CD8-positive, alpha-beta memory T cell (primary cell): Measurements from ENCODE around the gene CITED2. TPM values are rescaled to one million over a fixed set of nuclear protein-coding genes. Genes with fewer than 3 reads are reported as not detected.
A peak's percentile ranks its signal among the peaks of the same experiment; 100 is the strongest.

Experiments
- CTCF ChIA-PET: fragments of 350-600 bp; sonication (Branson Sonifier 250); formaldehyde crosslinking; loops from one replicate; lab custom pipeline; 2021; ENCODE audit warnings: antibody characterized with exemption; lab: Charles Lee
- POLR2A ChIA-PET: fragments of 350-600 bp; sonication (Branson Sonifier 250); formaldehyde crosslinking; loops from one replicate; lab custom pipeline; 2021; ENCODE audit warnings: antibody characterized with exemption; lab: Charles Lee
- DNase-seq, 5 donors: peaks; one replicate each; pipeline versions ENCODE4 v3.0.0 to v3.0.0-alpha.2; 2020 to 2022; ENCODE audit warnings: mixed read lengths in 1 of 5
- H3K27ac ChIP-seq: one replicate; pipeline ENCODE4 v1.7.0; 2013; ENCODE audit warnings: low read depth, mild to moderate bottlenecking, low read length, moderate library complexity
- H3K27me3 ChIP-seq: 2 replicates; pipeline ENCODE4 v1.7.0; 2013; ENCODE audit warnings: low read length, mild to moderate bottlenecking; ENCODE audit not compliant: insufficient read depth, poor library complexity, severe bottlenecking
- H3K36me3 ChIP-seq: 2 replicates; pipeline ENCODE4 v1.7.0; 2013; ENCODE audit warnings: mild to moderate bottlenecking, low read length, moderate library complexity; ENCODE audit not compliant: insufficient read depth
- H3K4me1 ChIP-seq: 2 replicates; pipeline ENCODE4 v1.7.0; 2013; ENCODE audit warnings: mild to moderate bottlenecking, low read length, moderate library complexity; ENCODE audit not compliant: insufficient read depth
- H3K4me3 ChIP-seq: 2 replicates; pipeline ENCODE4 v1.7.0; 2013; ENCODE audit warnings: mild to moderate bottlenecking, low read length
- H3K9me3 ChIP-seq: 2 replicates; pipeline ENCODE4 v1.7.0; 2013; ENCODE audit warnings: mild to moderate bottlenecking, low read length
- H3K27ac Mint-ChIP-seq, 8 donors: one replicate each; pipeline ENCODE4 v1.8.0; 2020 to 2021; ENCODE audit warnings: mixed read lengths in 8 of 8, mild to moderate bottlenecking in 6 of 8, inconsistent platforms in 3 of 8, moderate library complexity in 3 of 8
- H3K27me3 Mint-ChIP-seq, 2 donors: one replicate each; pipeline ENCODE4 v1.8.0; 2020 to 2021; ENCODE audit warnings: mixed read lengths in 2 of 2, mild to moderate bottlenecking in 1 of 2, moderate library complexity in 1 of 2
- H3K36me3 Mint-ChIP-seq, 3 donors: one replicate each; pipeline ENCODE4 v1.8.0; 2020 to 2021; ENCODE audit warnings: mixed read lengths in 3 of 3, inconsistent platforms in 1 of 3, mild to moderate bottlenecking in 1 of 3
- H3K4me1 Mint-ChIP-seq, 3 donors: one replicate each; pipeline ENCODE4 v1.8.0; 2020 to 2021; ENCODE audit warnings: mixed read lengths in 3 of 3, inconsistent platforms in 1 of 3, mild to moderate bottlenecking in 1 of 3
- H3K4me3 Mint-ChIP-seq, 7 donors: one replicate each; pipeline ENCODE4 v1.8.0; 2020 to 2021; ENCODE audit warnings: mixed read lengths in 7 of 7, mild to moderate bottlenecking in 6 of 7, moderate library complexity in 4 of 7, inconsistent platforms in 2 of 7
- H3K9me3 Mint-ChIP-seq, 5 donors: one replicate each; pipeline ENCODE4 v1.8.0; 2020 to 2022; ENCODE audit warnings: mixed read lengths in 5 of 5, mild to moderate bottlenecking in 3 of 5, moderate library complexity in 2 of 5, inconsistent platforms in 1 of 5
- polyA plus RNA-seq: library from polyadenylated mRNA; unstranded; fragments of 300-500 nt; fragmentation: Illumina TruSeq; gene quantifications from one replicate; pipeline ENCODE4 v1.2.3, GENCODE V29; 2021
- total RNA-seq, 2 experiments: library from RNA; stranded (reverse); gene quantifications; one replicate each; pipeline ENCODE4 v1.2.3, GENCODE V29; 2021

CITED2 gene
- total and polyA plus RNA-seq, 3 experiments from 2014 or later = 53.8 to 69.8 (median 68.6) TPM

GRCh38 chr6:139378882-139379341 is 4.5 kb upstream of the CITED2 start:
- H3K4me3 Mint-ChIP-seq = peak overlapping the region in 1 of 7 donors; percentile 14
- no peak for DNase-seq
- POLR2A ChIA-PET = interaction anchor here (1.4 kb wide), 1 partner anchor 9 kb away, joined by 3 read pairs; no protein-coding TSS in a partner anchor

DNA sequence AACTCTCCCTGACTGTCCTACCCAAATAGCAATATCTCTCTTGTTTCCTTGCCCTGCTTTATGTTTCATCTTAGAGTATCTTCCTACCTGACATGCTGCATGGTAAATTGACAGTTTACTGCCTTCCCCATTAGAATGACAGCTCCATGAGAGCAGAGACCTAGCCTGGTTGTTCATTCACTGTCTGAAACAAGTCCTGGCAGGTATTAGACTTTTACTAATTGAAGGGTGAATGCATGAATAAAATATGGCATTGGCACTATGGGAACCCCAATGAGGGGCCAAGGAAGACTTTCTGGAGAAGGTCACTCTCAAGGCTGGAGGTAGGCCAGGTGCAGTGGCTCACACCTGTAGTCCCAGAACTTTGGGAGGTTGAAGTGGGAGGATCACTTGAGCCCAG is 3.8 kb upstream of the CITED2 start:
- H3K27ac ChIP-seq = no peak overlapping the region
- H3K36me3 Mint-ChIP-seq = peaks cover 0 to 24% (median 8%) of the 10 kb centered on the region in 3 donors
- no peaks in the 10 kb centered on the region for H3K36me3 ChIP-seq
- ChIA-PET POLR2A (interaction anchor here (1.4 kb wide), 1 partner anchor 8 kb away, joined by 3 read pairs; no protein-coding TSS in a partner anchor), CTCF (interaction anchor here (0.8 kb wide), 1 partner anchor 516 kb away, joined by 3 read pairs; no protein-coding TSS in a partner anchor)
- peaks cover 9% of the 10 kb centered on the region for H3K4me1 ChIP-seq
- no peaks in the 10 kb centered on the region for H3K9me3 ChIP-seq
- H3K27me3 Mint-ChIP-seq = peaks cover 4% of the 10 kb centered on the region in 2 donors
- no peak overlapping the region for H3K4me3 ChIP-seq
- peaks cover 11 to 14% (median 12%) of the 10 kb centered on the region in 3 donors for H3K4me1 Mint-ChIP-seq
- peak overlapping the region in 3 of 7 donors; percentile 28 to 53 (median 47) for H3K4me3 Mint-ChIP-seq
- peak overlapping the region in 3 of 8 donors; percentile 29 to 55 (median 31) for H3K27ac Mint-ChIP-seq
- no peaks in the 10 kb centered on the region for H3K27me3 ChIP-seq
- DNase-seq = no peak
- no peaks in the 10 kb centered on the region for H3K9me3 Mint-ChIP-seq

More at GRCh38 chr6:139378882-139379341, 4.5 kb upstream of the CITED2 start:
- H3K9me3 ChIP-seq = no peaks in the 10 kb centered on the region
- no peaks in the 10 kb centered on the region for H3K27me3 ChIP-seq
- Mint-ChIP-seq H3K27me3 (peaks cover 4% of the 10 kb centered on the region in 2 donors), H3K4me1 (peaks cover 11 to 14% (median 12%) of the 10 kb centered on the region in 3 donors), H3K27ac (no peak overlapping the region), H3K9me3 (no peaks in the 10 kb centered on the region), H3K36me3 (peaks cover 0 to 18% (median 8%) of the 10 kb centered on the region in 3 donors)
- H3K27ac ChIP-seq = no peak overlapping the region
- CTCF ChIA-PET = interaction anchor here (0.8 to 1.8 kb wide), 2 partner anchors 13 to 516 kb away, joined by 3 to 4 read pairs; no protein-coding TSS in a partner anchor
- no peaks in the 10 kb centered on the region for H3K36me3 ChIP-seq
- peaks cover 9% of the 10 kb centered on the region for H3K4me1 ChIP-seq
- H3K4me3 ChIP-seq = no peak overlapping the region

DNA sequence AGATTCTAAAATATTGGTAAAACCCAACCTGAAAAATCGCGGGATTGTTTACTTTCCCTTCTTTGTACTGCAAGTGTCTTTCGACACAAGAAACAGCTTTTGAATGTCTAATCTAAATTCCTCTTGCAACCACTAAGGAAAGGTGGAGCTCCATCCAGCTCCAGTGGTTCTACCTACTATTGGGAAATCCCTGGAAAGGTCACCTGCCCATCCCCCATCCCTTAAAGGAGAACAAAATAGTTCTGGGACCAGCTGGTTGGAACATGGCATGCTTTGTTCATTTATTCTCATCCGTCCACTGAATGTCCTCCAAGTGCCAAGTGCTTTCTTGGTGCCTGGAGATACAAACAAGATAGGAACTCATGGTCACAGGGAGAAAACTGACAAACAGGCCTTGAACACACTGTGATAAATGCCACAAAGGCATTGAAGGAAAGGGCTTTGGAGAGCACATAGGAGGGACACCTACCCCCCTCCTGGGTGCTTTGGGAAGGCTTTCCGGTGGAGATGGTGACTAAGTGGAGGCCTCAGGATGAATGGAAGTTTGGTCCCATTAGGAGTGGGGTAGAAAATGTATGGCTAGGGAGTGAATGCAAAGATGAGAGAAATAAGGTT is 2.3 kb upstream of the CITED2 start:
- H3K4me1 Mint-ChIP-seq = peaks cover 15 to 18% (median 16%) of the 10 kb centered on the region in 3 donors
- ChIA-PET POLR2A (no interaction called here), CTCF (interaction anchor here (3.4 kb wide), 1 partner anchor 155 kb away, joined by 22 read pairs; no protein-coding TSS in a partner anchor)

GRCh38 chr6:139376017-139376330 is 1.5 kb upstream of the CITED2 start:
- peaks cover 23 to 25% (median 23%) of the 10 kb centered on the region in 3 donors for H3K4me1 Mint-ChIP-seq
- Histone ChIP-seq H3K27me3 (no peaks in the 10 kb centered on the region), H3K27ac (peak overlapping the region; percentile 96), H3K4me3 (peak overlapping the region; percentile 98), H3K9me3 (no peaks in the 10 kb centered on the region), H3K4me1 (peaks cover 21% of the 10 kb centered on the region), H3K36me3 (no peaks in the 10 kb centered on the region)
- H3K36me3 Mint-ChIP-seq = peaks cover 3 to 43% (median 8%) of the 10 kb centered on the region in 3 donors
- no peaks in the 10 kb centered on the region for H3K9me3 Mint-ChIP-seq
- ChIA-PET POLR2A (interaction anchor here (0.7 to 2.9 kb wide), 6 partner anchors 8 to 1874 kb away, joined by 3 to 32 read pairs (median 11); no protein-coding TSS in a partner anchor), CTCF (interaction anchor here (1.2 to 4.2 kb wide), 9 partner anchors 11 to 519 kb away, joined by 3 to 23 read pairs (median 19); partner anchors contain the start of gene TXLNB)
- H3K27ac Mint-ChIP-seq = peak overlapping the region; percentile 93 to 98 (median 96)
- no peak for DNase-seq
- H3K27me3 Mint-ChIP-seq = peaks cover 0 to 4% of the 10 kb centered on the region in 2 donors
- peak overlapping the region; percentile 94 to 100 (median 99) for H3K4me3 Mint-ChIP-seq

More for the DNA sequence above, 2.3 kb upstream of the CITED2 start:
- no peaks in the 10 kb centered on the region for H3K36me3 ChIP-seq
- Mint-ChIP-seq H3K27ac (peak overlapping the region in 6 of 8 donors; percentile 42 to 98 (median 96)), H3K27me3 (peaks cover 0 to 4% of the 10 kb centered on the region in 2 donors), H3K36me3 (peaks cover 3 to 36% (median 5%) of the 10 kb centered on the region in 3 donors), H3K9me3 (no peaks in the 10 kb centered on the region), H3K4me3 (peak overlapping the region; percentile 49 to 100 (median 99))
- H3K4me3 ChIP-seq = no peak overlapping the region
- H3K27me3 ChIP-seq = no peaks in the 10 kb centered on the region
- H3K9me3 ChIP-seq = no peaks in the 10 kb centered on the region
- peak overlapping the region; percentile 96 for H3K27ac ChIP-seq
- no peak for DNase-seq
- H3K4me1 ChIP-seq = peaks cover 13% of the 10 kb centered on the region

- ChIA-PET POLR2A (interaction anchor here (0.5 to 3.0 kb wide), 23 partner anchors 9 to 1875 kb away, joined by 3 to 32 read pairs (median 4); partner anchors contain the start of genes ABRACL, CCDC28A, HECA and REPS1), CTCF (interaction anchor here (0.7 to 4.4 kb wide), 25 partner anchors 8 to 553 kb away, joined by 3 to 35 read pairs (median 4); partner anchors contain the start of gene TXLNB)
- Mint-ChIP-seq H3K27me3 (peaks cover 0 to 4% of the 10 kb centered on the region in 2 donors), H3K4me3 (peak overlapping the region; percentile 94 to 100 (median 99)), H3K36me3 (peaks cover 3 to 47% (median 8%) of the 10 kb centered on the region in 3 donors), H3K4me1 (peaks cover 28 to 31% (median 29%) of the 10 kb centered on the region in 3 donors), H3K27ac (peak overlapping the region; percentile 93 to 98 (median 96)), H3K9me3 (no peaks in the 10 kb centered on the region)
- no peaks in the 10 kb centered on the region for H3K36me3 ChIP-seq
- peak overlapping the region; percentile 98 for H3K4me3 ChIP-seq
- H3K27ac ChIP-seq = peak overlapping the region; percentile 96
- H3K9me3 ChIP-seq = no peaks in the 10 kb centered on the region
- peaks cover 26% of the 10 kb centered on the region for H3K4me1 ChIP-seq
- H3K27me3 ChIP-seq = no peaks in the 10 kb centered on the region
- peak; percentile 74 to 91 (median 86) for DNase-seq
Measured at GRCh38 chr6:139375226-139376016, 973 bp upstream of the CITED2 start.

DNA sequence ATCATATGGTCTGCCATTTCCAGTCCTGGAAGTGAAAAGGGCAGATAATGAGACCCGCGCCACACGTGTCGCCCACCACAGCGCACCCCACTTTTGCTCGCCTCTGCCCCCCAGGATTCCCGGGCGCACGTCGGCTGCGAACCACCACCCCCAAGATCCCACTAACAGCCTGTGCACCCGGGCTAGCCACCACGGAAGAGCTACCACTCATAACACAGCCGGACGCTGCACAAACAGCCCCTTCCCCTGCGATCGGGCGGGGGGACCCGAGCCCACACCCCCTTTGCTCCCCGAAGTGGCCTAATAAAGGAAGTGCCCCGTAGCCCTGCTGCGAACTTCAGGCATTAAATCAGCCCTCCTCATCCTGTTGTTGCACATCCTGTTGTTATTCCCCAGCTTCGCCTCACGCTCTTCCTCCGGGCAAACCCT is 506 bp downstream of the CITED2 start:
- CTCF ChIA-PET = interaction anchor here (1.1 to 4.4 kb wide), 24 partner anchors 9 to 555 kb away, joined by 3 to 35 read pairs (median 5); partner anchors contain the start of gene TXLNB
- Mint-ChIP-seq H3K36me3 (peaks cover 3 to 50% (median 11%) of the 10 kb centered on the region in 3 donors), H3K9me3 (no peaks in the 10 kb centered on the region), H3K27me3 (peaks cover 0 to 4% of the 10 kb centered on the region in 2 donors), H3K4me3 (peak overlapping the region; percentile 98 to 100 (median 100)), H3K4me1 (peaks cover 39 to 45% (median 44%) of the 10 kb centered on the region in 3 donors), H3K27ac (peak overlapping the region; percentile 97 to 100 (median 98))
- Histone ChIP-seq H3K4me3 (peak overlapping the region; percentile 98), H3K9me3 (no peaks in the 10 kb centered on the region), H3K36me3 (no peaks in the 10 kb centered on the region), H3K4me1 (peaks cover 41% of the 10 kb centered on the region), H3K27me3 (no peaks in the 10 kb centered on the region), H3K27ac (peak overlapping the region; percentile 96)
- POLR2A ChIA-PET = interaction anchor here (0.7 to 3.0 kb wide), 21 partner anchors 9 to 600 kb away, joined by 3 to 32 read pairs (median 6); partner anchors contain the start of genes ABRACL, CCDC28A, REPS1 and TXLNB
- DNase-seq = no peak
